Activated T-helper 2 cell treated with anti-CD3 and anti-CD28 coated beads, Interferon-gamma antibody, Interleukin-2, Interleukin-4, amounts not matched to agents 10 μg/mL and 5 μg/mL and 100 μg/mL, durations not matched to agents 14 hours and 24 hours and 36 hours (primary cell): Measurements from ENCODE around the gene GPR152. TPM values are rescaled to one million over a fixed set of nuclear protein-coding genes. Genes with fewer than 3 reads are reported as not detected.
"Not testable (repeated sequence)": the region's sequence is repeated elsewhere in the genome, so short reads cannot be mapped to it uniquely, and the experiment has no call there.

Experiments used
- DNase-seq: peaks from one replicate; pipeline ENCODE4 v3.0.0; 2021; ENCODE audit warnings: low spot score
- H3K27ac Mint-ChIP-seq: one replicate; pipeline ENCODE4 v1.8.0; 2021; ENCODE audit warnings: mixed read lengths
- H3K27me3 Mint-ChIP-seq: one replicate; pipeline ENCODE4 v1.8.0; 2021; ENCODE audit warnings: low read depth, mixed read lengths
- H3K36me3 Mint-ChIP-seq: one replicate; pipeline ENCODE4 v1.8.0; 2021; ENCODE audit warnings: low read depth, mixed read lengths
- H3K4me1 Mint-ChIP-seq: one replicate; pipeline ENCODE4 v1.8.0; 2021; ENCODE audit warnings: low read depth, mixed read lengths
- H3K4me3 Mint-ChIP-seq: one replicate; pipeline ENCODE4 v1.8.0; 2021; ENCODE audit warnings: low read depth, mild to moderate bottlenecking, moderate library complexity, mixed read lengths
- H3K9me3 Mint-ChIP-seq: one replicate; pipeline ENCODE4 v1.8.0; 2021; ENCODE audit warnings: mixed read lengths
- intact Hi-C: fragments of 100-400 bp; cut with micrococcal nuclease; formaldehyde crosslinking; loops from one replicate; pipeline ENCODE4 v1.15.1; 2023
- total RNA-seq: library from RNA; stranded (reverse); gene quantifications from 2 replicates; pipeline ENCODE4 v1.2.3, GENCODE V29; 2022

GPR152 gene
- total RNA-seq, 1 donor from 2014 or later: not detected

- Mint-ChIP-seq H3K36me3 (peaks cover 33% of the 10 kb centered on the region), H3K4me3 (peak within 1 kb of the TSS; percentile 83), H3K27me3 (no peaks in the 10 kb centered on the region), H3K4me1 (peaks cover 42% of the 10 kb centered on the region), H3K9me3 (no peaks in the 10 kb centered on the region), H3K27ac (peak within 1 kb of the TSS; percentile 99)
- peak; percentile 98 for DNase-seq
- intact Hi-C loops: loop anchor here (1.0 to 10.0 kb wide), 4 partner anchors 14 to 196 kb away; partner anchors contain the start of genes ANKRD13D, POLD4 and TMEM134
Observed at GRCh38 chr11:67482827-67483798, 30.6 kb upstream of the GPR152 start, which contains the start of gene AIP. TSS of gene AIP (plus strand) at chr11:67483026. CDS start at chr11:67483159, 133 bp downstream.

DNA sequence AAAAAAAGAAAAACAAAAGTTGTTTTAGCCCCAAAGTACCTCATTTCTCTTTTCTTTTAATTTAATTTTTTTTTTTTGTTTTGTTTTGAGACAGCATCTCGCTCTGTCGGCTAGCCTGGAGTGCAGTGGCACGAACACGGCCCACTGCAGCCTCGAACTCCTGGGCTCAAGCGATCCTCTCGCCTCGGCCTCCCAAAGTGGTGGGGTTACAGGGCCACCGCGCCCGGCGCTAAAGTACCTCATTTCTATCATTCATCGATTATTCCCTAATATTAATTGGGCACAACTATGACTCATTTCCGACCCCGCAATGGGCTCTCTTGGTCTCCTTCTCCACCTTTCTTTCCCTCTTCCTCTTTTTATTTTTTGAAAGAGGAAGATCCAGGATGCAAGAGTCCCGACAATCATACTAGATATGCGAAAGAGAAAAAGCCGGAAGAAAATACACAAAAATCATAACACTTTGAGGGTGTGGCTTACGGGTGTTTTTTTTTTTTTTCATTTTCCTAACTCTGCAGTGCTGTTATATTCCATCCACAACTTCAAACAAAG lies 29.8 kb upstream of the GPR152 start:
- Mint-ChIP-seq H3K9me3 (no peaks in the 10 kb centered on the region), H3K4me3 (peak overlapping the region; percentile 83), H3K4me1 (peaks cover 35% of the 10 kb centered on the region), H3K27ac (peak overlapping the region; percentile 99), H3K36me3 (peaks cover 26% of the 10 kb centered on the region), H3K27me3 (no peaks in the 10 kb centered on the region)
- intact Hi-C loops: loop anchor here (5.0 to 10.0 kb wide), 3 partner anchors 130 to 195 kb away; partner anchors contain the start of genes ANKRD13D and POLD4
- DNase-seq: no peak

- H3K4me1 Mint-ChIP-seq, H3K36me3 Mint-ChIP-seq, H3K27ac Mint-ChIP-seq, DNase-seq, intact Hi-C loops, H3K27me3 Mint-ChIP-seq, H3K4me3 Mint-ChIP-seq, H3K9me3 Mint-ChIP-seq: not testable (repeated sequence)
Observed at GRCh38 chr11:67477344-67478050, 25.0 kb upstream of the GPR152 start.

DNA sequence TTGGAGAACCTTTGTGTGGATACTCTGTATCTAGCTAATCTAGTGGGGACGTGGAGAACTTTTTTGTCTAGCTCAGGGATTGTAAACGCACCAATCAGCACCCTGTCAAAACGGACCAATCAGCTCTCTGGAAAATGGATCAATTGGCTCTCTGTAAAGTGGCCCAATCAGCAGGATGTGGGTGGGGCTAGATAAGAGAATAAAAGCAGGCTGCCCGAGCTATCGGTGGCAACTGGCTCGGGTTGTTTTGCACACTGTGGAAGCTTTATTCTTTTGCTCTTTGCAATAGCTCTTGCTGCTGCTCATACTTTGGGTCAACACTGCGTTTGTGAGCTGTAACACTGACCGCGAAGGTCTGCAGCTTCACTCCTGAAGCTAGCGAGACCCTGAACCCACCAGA lies 24.2 kb upstream of the GPR152 start:
- DNase-seq, H3K36me3 Mint-ChIP-seq, H3K4me3 Mint-ChIP-seq, intact Hi-C loops, H3K9me3 Mint-ChIP-seq, H3K4me1 Mint-ChIP-seq, H3K27ac Mint-ChIP-seq, H3K27me3 Mint-ChIP-seq: not testable (repeated sequence)

DNA sequence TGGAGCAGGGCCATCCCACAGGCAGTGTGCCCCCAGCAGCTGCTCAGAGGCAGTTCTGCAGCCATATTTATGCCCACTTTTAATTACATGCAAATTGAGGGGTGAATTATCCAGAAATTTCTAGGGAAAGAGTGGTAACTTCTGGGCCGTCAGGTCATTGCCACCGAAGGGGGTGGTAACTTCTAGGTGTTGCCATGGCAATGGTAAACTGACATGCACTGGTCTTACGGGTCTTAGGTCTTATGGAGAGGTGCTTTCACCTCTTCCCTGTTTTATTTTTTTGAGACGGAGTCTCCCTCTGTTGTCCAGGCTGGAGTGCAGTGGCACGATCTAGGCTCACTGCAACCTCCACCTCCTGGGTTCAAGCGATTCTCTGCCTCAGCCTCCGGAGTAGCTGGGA lies 20.4 kb upstream of the GPR152 start:
- intact Hi-C loops: no loop called here
- H3K36me3 Mint-ChIP-seq: no peaks in the 10 kb centered on the region
- H3K9me3 Mint-ChIP-seq: no peaks in the 10 kb centered on the region
- DNase-seq: no peak
- H3K27ac Mint-ChIP-seq: no peak overlapping the region
- H3K4me3 Mint-ChIP-seq: no peak overlapping the region
- H3K27me3 Mint-ChIP-seq: peaks cover 2% of the 10 kb centered on the region
- peaks cover 6% of the 10 kb centered on the region for H3K4me1 Mint-ChIP-seq

GRCh38 chr11:67470337-67471002 lies 17.9 kb upstream of the GPR152 start:
- H3K36me3 Mint-ChIP-seq: peaks cover 8% of the 10 kb centered on the region

GRCh38 chr11:67469508-67469811 lies 16.9 kb upstream of the GPR152 start:
- Mint-ChIP-seq H3K4me3 (peak overlapping the region; percentile 70), H3K27me3 (no peaks in the 10 kb centered on the region), H3K4me1 (peaks cover 23% of the 10 kb centered on the region), H3K27ac (peak overlapping the region; percentile 58), H3K9me3 (no peaks in the 10 kb centered on the region), H3K36me3 (peaks cover 12% of the 10 kb centered on the region)
- intact Hi-C loops: loop anchor here (1.0 to 2.0 kb wide), 5 partner anchors 14 to 67 kb away; partner anchors contain the start of genes AIP and RPS6KB2
- DNase-seq: no peak

More at GRCh38 chr11:67470337-67471002, 17.9 kb upstream of the GPR152 start:
- intact Hi-C loops: no loop called here
- Mint-ChIP-seq H3K27ac (no peak overlapping the region), H3K4me1 (peaks cover 18% of the 10 kb centered on the region), H3K4me3 (no peak overlapping the region), H3K9me3 (no peaks in the 10 kb centered on the region), H3K27me3 (no peaks in the 10 kb centered on the region)
- DNase-seq: no peak

DNA sequence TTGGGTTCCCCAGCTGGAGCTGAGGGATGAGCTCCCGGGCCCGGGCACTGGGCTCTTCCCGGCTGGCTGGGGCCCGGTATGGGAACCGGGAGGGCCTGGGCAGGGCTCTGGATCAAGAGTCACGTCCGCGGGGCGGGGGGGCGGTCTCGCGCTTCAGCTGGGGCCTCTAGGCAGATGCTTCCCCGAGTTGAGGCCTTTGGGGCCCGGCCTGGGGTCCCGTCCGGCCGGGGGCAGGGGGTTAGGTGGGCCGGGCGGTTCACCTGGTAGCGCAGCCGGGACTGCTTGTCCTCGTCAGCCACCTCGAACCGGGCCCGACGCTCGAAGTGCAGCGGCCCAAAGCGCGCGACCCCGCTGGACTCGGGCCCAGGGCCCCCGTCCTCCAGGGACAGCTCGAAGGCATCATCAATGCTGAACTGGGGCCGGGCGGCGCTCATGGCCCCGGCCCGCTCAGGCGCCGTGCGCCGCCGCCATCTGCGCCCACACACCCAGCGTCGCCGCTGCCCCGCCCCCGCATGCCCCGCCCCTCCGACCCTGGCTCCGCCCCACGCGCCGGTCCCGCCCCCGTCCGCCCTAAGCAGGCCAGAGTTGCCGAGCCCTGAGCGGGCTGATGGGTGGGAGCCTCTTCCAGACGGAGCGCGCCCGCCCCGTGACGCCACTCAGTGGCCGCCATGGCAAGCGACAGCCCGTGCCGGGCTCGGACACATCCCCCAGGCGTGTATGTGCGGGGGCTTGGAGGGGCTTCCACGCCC lies 16.4 kb upstream of the GPR152 start, which contains the start of gene TMEM134:
Gene TMEM134, minus strand, starts transcription at position 493 of the 749 bp plus-strand sequence. Its CDS starts 59 bp downstream, at position 434.
- intact Hi-C loops: loop anchor here (1.0 to 2.0 kb wide), 5 partner anchors 14 to 66 kb away; partner anchors contain the start of genes AIP and RPS6KB2
- Mint-ChIP-seq H3K4me1 (peaks cover 25% of the 10 kb centered on the region), H3K27ac (peak within 1 kb of the TSS; percentile 68)

GRCh38 chr11:67468456-67468758 lies 15.9 kb upstream of the GPR152 start:
- H3K27ac Mint-ChIP-seq: peak overlapping the region; percentile 68
- intact Hi-C loops: loop anchor here (2.0 kb wide), 2 partner anchors 30 to 66 kb away; no protein-coding TSS in a partner anchor
- H3K36me3 Mint-ChIP-seq: peaks cover 12% of the 10 kb centered on the region

More for the DNA sequence above, 16.4 kb upstream of the GPR152 start, which contains the start of gene TMEM134:
- Mint-ChIP-seq H3K9me3 (no peaks in the 10 kb centered on the region), H3K27me3 (no peaks in the 10 kb centered on the region), H3K4me3 (peak within 1 kb of the TSS; percentile 92), H3K36me3 (peaks cover 12% of the 10 kb centered on the region)
- DNase-seq: peak; percentile 86

DNA sequence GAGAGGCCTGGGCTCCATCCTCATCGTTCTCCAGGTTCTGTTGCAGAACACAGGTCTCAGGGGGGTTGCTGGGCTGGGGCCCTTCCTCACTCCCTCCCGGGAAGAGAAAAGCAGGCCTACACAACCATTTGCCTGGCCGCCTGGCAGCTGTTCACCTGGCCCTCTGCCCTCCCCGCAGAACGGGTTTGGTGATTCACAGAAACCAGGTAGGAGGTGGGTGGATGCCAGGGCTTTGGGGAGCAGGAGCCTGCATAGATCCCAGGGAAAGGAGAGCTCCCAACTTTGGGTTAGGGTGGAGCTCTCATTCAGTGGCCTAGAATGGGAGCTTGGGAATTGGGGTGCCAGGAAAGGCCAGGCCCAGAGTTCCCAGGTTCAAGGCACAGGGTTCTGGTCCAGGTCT lies 15.5 kb upstream of the GPR152 start:
- H3K36me3 Mint-ChIP-seq: peaks cover 12% of the 10 kb centered on the region
- peaks cover 25% of the 10 kb centered on the region for H3K4me1 Mint-ChIP-seq
- no peaks in the 10 kb centered on the region for H3K27me3 Mint-ChIP-seq
- H3K9me3 Mint-ChIP-seq: no peaks in the 10 kb centered on the region
- peak overlapping the region; percentile 68 for H3K27ac Mint-ChIP-seq
- peak overlapping the region; percentile 92 for H3K4me3 Mint-ChIP-seq
- intact Hi-C loops: loop anchor here (2.0 kb wide), 2 partner anchors 29 to 65 kb away; no protein-coding TSS in a partner anchor
- DNase-seq: no peak

More at GRCh38 chr11:67468456-67468758, 15.9 kb upstream of the GPR152 start:
- Mint-ChIP-seq H3K27me3 (no peaks in the 10 kb centered on the region), H3K4me1 (peaks cover 25% of the 10 kb centered on the region), H3K4me3 (peak overlapping the region; percentile 92), H3K9me3 (no peaks in the 10 kb centered on the region)
- no peak for DNase-seq

GRCh38 chr11:67466962-67467771 lies 14.6 kb upstream of the GPR152 start:
- intact Hi-C loops: no loop called here
- peak overlapping the region; percentile 92 for H3K4me3 Mint-ChIP-seq
- peaks cover 25% of the 10 kb centered on the region for H3K4me1 Mint-ChIP-seq

More at GRCh38 chr11:67466962-67467771, 14.6 kb upstream of the GPR152 start:
- H3K27me3 Mint-ChIP-seq: no peaks in the 10 kb centered on the region
- H3K36me3 Mint-ChIP-seq: peaks cover 12% of the 10 kb centered on the region
- no peak for DNase-seq
- H3K27ac Mint-ChIP-seq: peak overlapping the region; percentile 68
- H3K9me3 Mint-ChIP-seq: no peaks in the 10 kb centered on the region
